GM13977 (cell line): ENCODE measurements around the gene ETS1.

Experiments used
- DNase-seq: peaks from one replicate; pipeline ENCODE4 v3.0.0; 2012; ENCODE audit warnings: low spot score
- CTCF ChIP-seq: IDR thresholded peaks from 2 replicates; pipeline ENCODE4 v1.5.1; 2012; ENCODE audit warnings: mild to moderate bottlenecking, control low read depth; ENCODE audit not compliant: insufficient read depth; ENCODE audit errors: extremely low read depth, missing control alignments
- in situ Hi-C: fragments of 300-500 bp; cut with MboI; formaldehyde crosslinking; loops from one replicate; pipeline ENCODE4 v1.12.0; 2022; ENCODE audit warnings: low sequenced_read_pairs, low pct_unique_long_range_greater_than_20kb, mixed read lengths, inconsistent platforms; ENCODE audit not compliant: unreplicated experiment

Gene ETS1

GRCh38 chr11:128493570-128493965, 93.8 kb downstream of the ETS1 start:
- TF ChIP-seq CTCF = no peak
- in situ Hi-C loops = loop anchor here (25.0 kb wide), 1 partner anchor 456 kb away; no protein-coding TSS in a partner anchor
- DNase-seq = no peak

GRCh38 chr11:128492903-128493569, 94.3 kb downstream of the ETS1 start:
- in situ Hi-C loops = loop anchor here (25.0 kb wide), 1 partner anchor 456 kb away; no protein-coding TSS in a partner anchor
- no peak for DNase-seq
- no peak for TF ChIP-seq CTCF

- in situ Hi-C loops = loop anchor here (25.0 kb wide), 1 partner anchor 455 kb away; no protein-coding TSS in a partner anchor
- no peak for TF ChIP-seq CTCF
- DNase-seq = no peak
These were observed 94.9 kb downstream of the ETS1 start for GRCh38 chr11:128492461-128492860.

GRCh38 chr11:128491195-128491936, 96.0 kb downstream of the ETS1 start:
- DNase-seq = no peak
- in situ Hi-C loops = loop anchor here (25.0 kb wide), 1 partner anchor 454 kb away; no protein-coding TSS in a partner anchor
- TF ChIP-seq CTCF = no peak

GRCh38 chr11:128490092-128490491, 97.3 kb downstream of the ETS1 start:
- in situ Hi-C loops = loop anchor here (25.0 kb wide), 1 partner anchor 453 kb away; no protein-coding TSS in a partner anchor
- no peak for TF ChIP-seq CTCF
- no peak for DNase-seq

- in situ Hi-C loops = loop anchor here (25.0 kb wide), 1 partner anchor 451 kb away; no protein-coding TSS in a partner anchor
- TF ChIP-seq CTCF = no peak
These were observed 98.9 kb downstream of the ETS1 start for GRCh38 chr11:128488471-128488870.

More at GRCh38 chr11:128488471-128488870, 98.9 kb downstream of the ETS1 start:
- DNase-seq = no peak
